HG02571 (cell line): ENCODE results near the gene NFX1.

Experiments used
- ATAC-seq: cut with Tn5 transposase; IDR thresholded peaks from one replicate; pipeline ENCODE4 v1.9.1; 2021; ENCODE audit warnings: mild to moderate bottlenecking, moderate library complexity; ENCODE audit not compliant: unreplicated experiment

Gene NFX1

DNA sequence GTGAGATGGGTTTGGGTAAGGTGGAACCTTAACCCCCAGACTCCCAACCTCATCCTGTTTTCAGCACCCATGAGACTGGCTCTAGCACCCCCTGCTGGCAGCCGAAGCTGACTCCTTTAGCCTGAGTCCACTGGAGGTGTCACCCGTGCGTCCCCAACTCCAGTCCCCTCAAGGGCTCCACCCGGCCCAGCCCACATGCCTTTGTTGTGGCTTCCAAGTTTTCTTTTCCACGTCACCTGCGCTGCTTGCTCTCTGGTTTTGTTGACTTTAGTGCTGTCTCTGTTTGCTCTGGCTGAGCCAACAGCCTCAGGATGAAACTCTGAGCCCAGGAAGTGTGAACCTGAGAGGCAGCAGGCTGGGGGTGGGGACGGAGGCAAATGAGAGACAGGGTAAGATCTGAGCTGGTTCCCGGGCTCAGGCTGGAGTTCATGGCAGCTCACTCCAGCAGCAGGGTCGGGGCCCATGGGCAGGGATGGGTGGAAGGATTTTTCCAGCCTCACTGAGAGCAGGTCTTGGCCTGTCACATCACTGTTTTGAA is 125.3 kb downstream of the NFX1 start:
- no peak for ATAC-seq

DNA sequence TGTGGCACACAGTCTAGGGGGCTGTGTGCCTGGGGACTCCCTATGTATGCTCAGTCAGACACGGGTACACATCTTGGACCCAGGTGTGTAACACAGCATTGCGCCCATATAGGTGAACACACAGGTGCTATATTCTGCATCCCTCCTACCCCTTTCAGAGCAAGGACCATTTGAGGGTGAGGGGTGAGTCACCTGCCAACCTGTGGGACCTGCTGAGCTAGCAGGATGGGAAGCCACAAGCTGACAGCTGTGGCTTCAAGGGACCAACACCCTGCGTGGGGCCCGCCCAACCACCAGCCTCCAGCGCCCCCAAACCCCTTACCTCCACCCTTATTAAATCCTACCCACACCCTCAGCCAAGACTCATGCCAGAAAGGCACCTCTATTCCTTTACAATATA is 126.7 kb downstream of the NFX1 start:
- no peak for ATAC-seq

DNA sequence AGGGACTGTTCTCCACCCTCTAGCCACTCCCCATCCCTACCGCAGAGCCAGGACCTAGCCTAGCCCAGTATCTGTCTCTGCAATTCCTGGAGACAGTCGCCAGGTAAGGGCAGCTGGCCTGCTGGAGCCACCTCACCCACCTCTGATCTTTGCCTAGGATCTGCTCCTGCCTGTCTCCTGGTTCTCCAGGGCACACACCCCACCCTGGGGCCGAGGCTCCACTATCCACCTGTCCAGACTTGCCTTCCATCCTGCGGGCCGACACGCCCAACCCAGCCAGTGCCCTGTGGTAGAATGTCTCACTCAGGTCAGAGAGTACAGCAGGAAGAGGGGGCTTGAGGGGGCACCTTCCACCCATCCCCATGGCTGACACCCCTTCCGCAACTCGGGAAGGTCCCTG is 127.8 kb downstream of the NFX1 start:
- ATAC-seq = no peak

DNA sequence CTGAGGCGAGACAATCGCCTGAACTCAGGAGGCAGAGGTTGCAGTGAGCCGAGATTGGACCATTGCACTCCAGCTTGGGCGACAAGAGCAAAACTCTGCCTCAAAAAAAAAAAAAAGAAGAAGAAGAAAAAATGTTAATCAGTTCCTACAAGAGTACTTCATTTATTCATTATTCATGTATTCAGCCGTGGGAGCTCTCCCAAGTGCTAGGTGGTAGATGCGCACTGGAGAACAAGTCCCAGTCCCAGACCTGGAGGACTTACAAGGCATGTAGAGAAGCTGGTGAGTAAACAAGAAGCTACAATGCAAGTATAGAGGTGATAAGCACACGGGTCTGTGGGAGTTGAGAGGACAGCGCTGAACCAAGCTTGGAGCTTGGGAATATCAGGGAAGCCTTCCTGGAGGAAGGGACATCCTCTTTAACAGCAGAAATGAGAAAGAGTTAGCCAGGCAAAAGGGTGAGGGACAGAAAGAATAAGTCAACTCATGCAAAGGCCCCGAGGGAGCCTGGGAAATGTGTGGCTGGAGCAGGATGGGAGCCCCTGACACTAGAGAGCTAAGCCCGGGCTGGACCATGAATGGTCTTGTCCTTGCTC is 129.5 kb downstream of the NFX1 start:
- ATAC-seq = no peak
